Measurements from ENCODE around the gene MINDY3. TPM values are rescaled to one million over a fixed set of nuclear protein-coding genes. Genes with fewer than 3 reads are reported as not detected.

The MINDY3 gene
- total RNA-seq: 10 to 100 TPM; 26.3 to 35.0 (median 32.3) TPM
- polyA plus RNA-seq: 10 to 100 TPM; 16.1 to 19.6 (median 16.5) TPM
- long read RNA-seq, donor 1, partial matches to known transcripts: 0 of 6 reads
- long read RNA-seq, donor 1, other reads (novel, unspliced or antisense): 0 of 6 reads
- long read RNA-seq, donor 2, partial matches to known transcripts: 0 of 4 reads
- long read RNA-seq, donor 2, other reads (novel, unspliced or antisense): 0 of 4 reads

DNA sequence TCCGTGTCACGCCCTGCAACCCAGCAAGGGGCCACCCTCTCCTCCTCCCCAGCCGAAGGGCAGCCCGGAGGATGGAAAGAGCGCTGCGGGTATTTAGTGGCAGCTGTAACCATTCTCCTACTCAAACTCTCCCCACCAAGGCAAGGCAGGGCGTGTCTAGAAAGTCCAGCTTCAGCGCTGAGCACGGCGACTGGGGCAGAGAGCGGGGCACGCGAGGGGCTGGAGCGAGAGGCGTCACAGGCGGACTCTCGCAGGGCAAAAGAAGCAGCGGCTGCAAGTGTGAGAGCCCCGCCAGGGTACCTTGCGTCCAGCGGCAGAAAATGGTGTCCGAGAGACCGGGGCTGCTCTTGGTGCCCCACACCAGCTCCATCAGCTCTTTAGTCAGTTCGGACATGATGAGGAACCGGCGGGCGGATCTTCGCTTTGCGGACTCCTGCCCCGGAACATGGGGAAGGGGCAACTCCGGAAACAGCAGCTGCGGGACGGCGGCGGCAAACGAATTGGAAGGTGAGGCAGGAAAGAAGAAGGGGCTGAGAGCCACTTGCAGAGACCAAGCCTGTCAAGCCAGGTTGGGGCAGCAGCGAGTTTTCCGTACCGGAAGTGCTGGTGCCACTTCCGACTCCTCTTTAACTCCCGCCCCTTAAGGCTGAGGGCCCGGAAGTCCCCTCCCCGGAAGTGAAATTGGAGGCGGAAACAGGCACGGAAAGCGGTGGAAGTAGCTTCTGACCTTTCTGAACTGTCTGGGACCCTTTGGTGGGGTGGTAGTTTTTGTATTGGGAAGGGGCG is at the start of gene MINDY3:
TSS of gene MINDY3 (minus strand) at position 602 of the 786 bp plus-strand sequence. CDS start at position 394, 208 bp downstream.
- intact Hi-C loops (cut with DNase I; ENCODE audit: low total_unique reads): no loop called here
- H3K27ac ChIP-seq: peak within 1 kb of the TSS; percentile 36 to 90 (median 82)
- TF ChIP-seq POLR2AphosphoS5 (IDR thresholded peaks at IDR 0.05): peak; percentile 77 to 80 (median 78)
- no peak for TF ChIP-seq POLR2A (IDR thresholded peaks at IDR 0.05)

DNA sequence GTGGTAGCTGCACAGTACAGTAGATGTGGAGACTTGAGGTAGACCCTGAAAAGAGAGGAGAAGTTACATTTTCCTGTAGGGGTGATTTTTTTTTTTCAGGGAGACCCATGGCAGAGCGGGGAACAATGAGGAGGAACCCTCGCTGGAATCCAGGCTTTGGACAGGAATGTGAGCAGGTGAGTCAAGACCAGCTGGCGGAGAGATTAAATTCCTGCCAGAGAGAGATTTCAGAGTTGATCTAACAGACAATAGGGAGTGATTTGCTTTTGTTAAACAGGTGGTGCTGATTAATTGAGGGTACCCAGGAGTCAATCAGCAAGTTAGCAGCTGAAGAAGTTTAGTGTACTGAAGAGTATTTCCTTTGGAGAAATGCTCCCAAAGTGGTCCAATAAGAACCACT is 41.6 kb upstream of the MINDY3 start:
- 69 to 83% (median 76%) methylated on average over 3 of the region's 3 CpGs for WGBS, 5 donors
- no peak for DNase-seq
- H3K4me3 ChIP-seq: no peak overlapping the region
- peaks cover 0 to 27% (median 0%) of the 10 kb centered on the region in 7 donors for H3K27me3 ChIP-seq (replicated peaks in 1 of 7)
- no peaks in the 10 kb centered on the region for H3K36me3 ChIP-seq
- H3K9me3 ChIP-seq: no peaks in the 10 kb centered on the region
- intact Hi-C loops (cut with DNase I; ENCODE audit: low total_unique reads): loop anchor here (10.0 kb wide), 2 partner anchors 873 to 903 kb away; no protein-coding TSS in a partner anchor
- H3K4me1 ChIP-seq: no peaks in the 10 kb centered on the region
- TF ChIP-seq CTCF (IDR thresholded peaks at IDR 0.05 in 8 of 11, conservative IDR thresholded peaks at IDR 0.05 in 3 of 11) (no peak), POLR2AphosphoS5 (IDR thresholded peaks at IDR 0.05) (no peak), POLR2A (IDR thresholded peaks at IDR 0.05) (no peak)
- no peak overlapping the region for H3K27ac ChIP-seq

More for the DNA sequence above, at the start of gene MINDY3:
- peak within 1 kb of the TSS; percentile 75 to 99 (median 92) for H3K4me3 ChIP-seq
- peaks cover 0 to 2% (median 0%) of the 10 kb centered on the region in 6 donors for H3K36me3 ChIP-seq
- H3K9me3 ChIP-seq: no peaks in the 10 kb centered on the region
- peaks cover 0 to 8% (median 0%) of the 10 kb centered on the region in 7 donors for H3K27me3 ChIP-seq (replicated peaks in 1 of 7)
- DNase-seq: peak; percentile 94
- peaks cover 14 to 56% (median 33%) of the 10 kb centered on the region in 6 donors for H3K4me1 ChIP-seq
- WGBS, 5 donors: 0 to 1% (median 1%) methylated on average over 35 to 47 of the region's 47 CpGs

- 48 to 61% (median 53%) methylated on average over 4 of the region's 4 CpGs for WGBS, 5 donors
- Histone ChIP-seq H3K27me3 (replicated peaks in 1 of 7) (peaks cover 0 to 52% (median 0%) of the 10 kb centered on the region in 7 donors), H3K36me3 (no peaks in the 10 kb centered on the region), H3K27ac (no peak overlapping the region), H3K4me3 (no peak overlapping the region), H3K9me3 (no peaks in the 10 kb centered on the region), H3K4me1 (no peaks in the 10 kb centered on the region)
- peak in 2 of 11 experiments; percentile 21 to 29 for TF ChIP-seq CTCF (IDR thresholded peaks at IDR 0.05 in 8 of 11, conservative IDR thresholded peaks at IDR 0.05 in 3 of 11)
- TF ChIP-seq POLR2A (IDR thresholded peaks at IDR 0.05): no peak
- intact Hi-C loops (cut with DNase I; ENCODE audit: low total_unique reads): no loop called here
- no peak for DNase-seq
Measured at GRCh38 chr10:15898046-15898445, 37.7 kb upstream of the MINDY3 start.

DNA sequence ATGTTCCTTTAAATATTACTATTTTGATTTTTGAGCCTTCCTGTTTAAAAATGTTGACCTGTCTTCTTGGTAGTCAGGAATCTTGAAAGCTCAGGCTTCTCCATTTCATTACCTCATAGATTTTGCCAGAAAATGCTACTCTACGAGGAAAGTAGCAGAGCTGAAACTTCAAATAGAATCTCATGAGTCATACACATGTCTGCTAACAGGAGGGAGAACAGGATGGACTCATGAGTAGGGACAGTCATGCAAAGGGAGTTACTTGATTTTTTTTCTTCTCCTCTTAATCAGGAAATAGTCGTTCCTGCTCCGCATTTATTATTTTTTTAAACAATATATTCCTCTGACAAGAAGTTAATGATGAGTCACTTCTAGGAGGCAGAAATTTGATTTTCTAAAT is 37.0 kb upstream of the MINDY3 start:
- no peak for DNase-seq
- Histone ChIP-seq H3K36me3 (no peaks in the 10 kb centered on the region), H3K4me3 (no peak overlapping the region), H3K9me3 (no peaks in the 10 kb centered on the region), H3K4me1 (no peaks in the 10 kb centered on the region), H3K27ac (no peak overlapping the region), H3K27me3 (replicated peaks in 1 of 7) (peaks cover 0 to 50% (median 0%) of the 10 kb centered on the region in 7 donors)
- WGBS, 5 donors: 61 to 69% (median 66%) methylated on average over 3 of the region's 3 CpGs
- intact Hi-C loops (cut with DNase I; ENCODE audit: low total_unique reads): no loop called here
- TF ChIP-seq POLR2AphosphoS5 (IDR thresholded peaks at IDR 0.05) (no peak), CTCF (IDR thresholded peaks at IDR 0.05 in 8 of 11, conservative IDR thresholded peaks at IDR 0.05 in 3 of 11) (no peak), POLR2A (IDR thresholded peaks at IDR 0.05) (no peak)

Measured in spleen (tissue), 13 donors.